ENCODE measurements around the gene CERK.

The CERK gene

GRCh38 chr22:46682011-46682731 lies 55.9 kb downstream of the CERK start:
- Histone ChIP-seq H3K4me3 (ENCODE audit: low read depth, low read length) (no peak overlapping the region), H3K27me3 (replicated peaks) (peaks cover 5% of the 10 kb centered on the region), H3K27ac (no peak overlapping the region), H3K36me3 (replicated peaks) (peaks cover 11% of the 10 kb centered on the region)
- in situ Hi-C loops (cut with HindIII; ENCODE audit: low pct_ligation_motif_present, low sequenced_read_pairs) = no loop called here
- DNase-seq = no peak
- TF ChIP-seq CTCF (IDR thresholded peaks at IDR 0.05; ENCODE audit: low read depth, low read length, missing control alignments) = no peak

- DNase-seq = no peak
These were observed 57.0 kb downstream of the CERK start for GRCh38 chr22:46681010-46681409.

GRCh38 chr22:46679706-46680269 lies 58.3 kb downstream of the CERK start:
- Histone ChIP-seq H3K36me3 (replicated peaks) (no peaks in the 10 kb centered on the region), H3K27ac (no peak overlapping the region), H3K4me3 (ENCODE audit: low read depth, low read length) (no peak overlapping the region), H3K27me3 (replicated peaks) (peaks cover 5% of the 10 kb centered on the region)
- no peak for DNase-seq
- in situ Hi-C loops (cut with HindIII; ENCODE audit: low pct_ligation_motif_present, low sequenced_read_pairs) = no loop called here
- TF ChIP-seq CTCF (IDR thresholded peaks at IDR 0.05; ENCODE audit: low read depth, low read length, missing control alignments) = no peak

More at GRCh38 chr22:46681010-46681409, 57.0 kb downstream of the CERK start:
- H3K27ac ChIP-seq = no peak overlapping the region
- TF ChIP-seq CTCF (IDR thresholded peaks at IDR 0.05; ENCODE audit: low read depth, low read length, missing control alignments) = peak; percentile 55
- H3K36me3 ChIP-seq (replicated peaks) = peaks cover 3% of the 10 kb centered on the region
- peaks cover 5% of the 10 kb centered on the region for H3K27me3 ChIP-seq (replicated peaks)
- no peak overlapping the region for H3K4me3 ChIP-seq (ENCODE audit: low read depth, low read length)
- in situ Hi-C loops (cut with HindIII; ENCODE audit: low pct_ligation_motif_present, low sequenced_read_pairs) = no loop called here

GRCh38 chr22:46678785-46679700 lies 59.0 kb downstream of the CERK start:
- Histone ChIP-seq H3K27me3 (replicated peaks) (peaks cover 5% of the 10 kb centered on the region), H3K36me3 (replicated peaks) (no peaks in the 10 kb centered on the region), H3K27ac (no peak overlapping the region), H3K4me3 (ENCODE audit: low read depth, low read length) (no peak overlapping the region)
- no peak for TF ChIP-seq CTCF (IDR thresholded peaks at IDR 0.05; ENCODE audit: low read depth, low read length, missing control alignments)
- in situ Hi-C loops (cut with HindIII; ENCODE audit: low pct_ligation_motif_present, low sequenced_read_pairs) = no loop called here
- no peak for DNase-seq

GRCh38 chr22:46678003-46678657 lies 59.9 kb downstream of the CERK start:
- Histone ChIP-seq H3K4me3 (ENCODE audit: low read depth, low read length) (no peak overlapping the region), H3K27ac (no peak overlapping the region), H3K36me3 (replicated peaks) (no peaks in the 10 kb centered on the region), H3K27me3 (replicated peaks) (peaks cover 5% of the 10 kb centered on the region)
- no peak for DNase-seq
- no peak for TF ChIP-seq CTCF (IDR thresholded peaks at IDR 0.05; ENCODE audit: low read depth, low read length, missing control alignments)
- in situ Hi-C loops (cut with HindIII; ENCODE audit: low pct_ligation_motif_present, low sequenced_read_pairs) = no loop called here
